K562 (cell line): ENCODE measurements around the gene CLEC3B. TPM values are rescaled to one million over a fixed set of nuclear protein-coding genes. Genes with fewer than 3 reads are reported as not detected.
A peak's percentile ranks its signal among the peaks of the same experiment; 100 is the strongest.

Experiments
- CCNT2 ChIP-seq: IDR thresholded peaks from 2 replicates; pipeline ENCODE4 v1.6.1; 2011; ENCODE audit warnings: borderline replicate concordance, low read depth, mild to moderate bottlenecking, moderate library complexity, mixed read lengths, low read length; ENCODE audit not compliant: insufficient read length; ENCODE audit errors: extremely low read depth
- CTCFL ChIP-seq: IDR thresholded peaks from 2 replicates; pipeline ENCODE4 v1.6.1; 2011; ENCODE audit warnings: borderline replicate concordance, low read depth, mild to moderate bottlenecking, moderate library complexity, low read length; ENCODE audit not compliant: insufficient read depth, poor library complexity, severe bottlenecking
- FOXK1 ChIP-seq: sonication (generic); formaldehyde crosslinking; IDR thresholded peaks from 2 replicates; pipeline ENCODE4 v1.8.0; 2022; ENCODE audit warnings: missing genetic modification reagents, mild to moderate bottlenecking, borderline replicate concordance
- GTF2A2 ChIP-seq: IDR thresholded peaks from 2 replicates; pipeline ENCODE4 v1.6.1; 2016; ENCODE audit warnings: mild to moderate bottlenecking, missing genetic modification characterization, missing compliant biosample characterization
- ILK ChIP-seq: fragments of 450-650 bp; IDR thresholded peaks from 2 replicates; pipeline ENCODE4 v1.6.1; 2016; ENCODE audit warnings: missing genetic modification characterization, low read depth, mild to moderate bottlenecking, missing compliant biosample characterization, moderate library complexity, borderline replicate concordance
- IRF9 ChIP-seq: fragments of 450-650 bp; IDR thresholded peaks from 2 replicates; pipeline ENCODE4 v1.6.1; 2016; ENCODE audit warnings: missing biosample characterization, missing genetic modification characterization
- MED1 ChIP-seq: sonication (generic); formaldehyde crosslinking; IDR thresholded peaks from 2 replicates; pipeline ENCODE4 v1.8.1; 2023; ENCODE audit warnings: missing genetic modification reagents, borderline replicate concordance
- MTA2 ChIP-seq: fragments of 450-650 bp; IDR thresholded peaks from 2 replicates; pipeline ENCODE4 v1.6.1; 2016; ENCODE audit warnings: low read depth
- NCOA1 ChIP-seq: fragments of 450-650 bp; IDR thresholded peaks from 2 replicates; pipeline ENCODE4 v1.6.1; 2016; ENCODE audit warnings: low read depth
- NELFE ChIP-seq: IDR thresholded peaks from 2 replicates; pipeline ENCODE4 v1.6.1; 2011; ENCODE audit warnings: mild to moderate bottlenecking; ENCODE audit not compliant: insufficient read depth, insufficient read length
- NONO ChIP-seq, 2 experiments: fragments of 200-400 bp in 1 of 2; fragments of 450-650 bp in 1 of 2; formaldehyde crosslinking in 1 of 2; IDR thresholded peaks; 2 replicates each; pipeline ENCODE4 v1.6.1; 2017; ENCODE audit warnings: low read depth in 2 of 2, mild to moderate bottlenecking in 2 of 2, moderate library complexity in 2 of 2, low read length in 1 of 2
- RFX1 ChIP-seq: fragments of 450-650 bp; IDR thresholded peaks from 2 replicates; pipeline ENCODE4 v1.6.1; 2016; ENCODE audit warnings: mild to moderate bottlenecking, moderate library complexity
- RFX7 ChIP-seq: fragments of 250-450 bp; sonication (Bioruptor Pico); IDR thresholded peaks from 2 replicates; pipeline ENCODE4 v1.5.1; 2021; ENCODE audit warnings: mild to moderate bottlenecking
- RUNX1 ChIP-seq: sonication (generic); IDR thresholded peaks from 2 replicates; pipeline ENCODE4 v1.6.1; 2016; ENCODE audit warnings: antibody characterized with exemption, low read depth
- SIN3B ChIP-seq: fragments of 450-650 bp; IDR thresholded peaks from 2 replicates; pipeline ENCODE4 v1.6.1; 2017; ENCODE audit warnings: low read depth, mild to moderate bottlenecking, moderate library complexity
- SRSF7 ChIP-seq: fragments of 200-400 bp; formaldehyde crosslinking; optimal IDR thresholded peaks from 2 replicates; pipeline ENCODE3; 2017; ENCODE audit warnings: mild to moderate bottlenecking, low read depth, low read length
- TBL1XR1 ChIP-seq, 2 experiments: IDR thresholded peaks; 2 replicates each; pipeline ENCODE4 v1.6.1; 2012; ENCODE audit warnings: improper control_type of control experiment in 2 of 2, low read length in 2 of 2, mild to moderate bottlenecking in 1 of 2
- TCF3 ChIP-seq: sonication (generic); formaldehyde crosslinking; IDR thresholded peaks from 2 replicates; pipeline ENCODE4 v1.4.0; 2020; ENCODE audit warnings: mild to moderate bottlenecking, missing genetic modification reagents
- TEAD1 ChIP-seq, 2 experiments: fragments of 450-650 bp in 1 of 2; sonication (generic) in 1 of 2; formaldehyde crosslinking; IDR thresholded peaks; 2 replicates each; pipeline versions ENCODE4 v1.4.0 to v1.8.0; 2020 to 2022; ENCODE audit warnings: mild to moderate bottlenecking in 2 of 2, missing genetic modification reagents in 1 of 2
- THRB ChIP-seq: fragments of 450-650 bp; formaldehyde crosslinking; conservative IDR thresholded peaks from 2 replicates; pipeline ENCODE4 v1.4.0; 2022; ENCODE audit warnings: mild to moderate bottlenecking, missing genetic modification characterization
- ZNF124 ChIP-seq: sonication (generic); formaldehyde crosslinking; IDR thresholded peaks from 2 replicates; pipeline ENCODE4 v1.8.1; 2022; ENCODE audit warnings: missing genetic modification reagents
- ZNF717 ChIP-seq: fragments of 250-450 bp; sonication (Bioruptor Pico); IDR thresholded peaks from 2 replicates; pipeline ENCODE4 v1.5.0; 2021
- polyA plus RNA-seq, 8 experiments: library from polyadenylated mRNA; depleted of rRNA in 4 of 8; stranded (reverse) in 5 of 8; unstranded in 3 of 8; fragments of >200 nt; fragmentation: Nextera tagmentation in 2 of 8; fragmentation: Illumina TruSeq in 1 of 8; extraction: Ambion mirVana in 2 of 8; extraction: Trizol in 1 of 8; gene quantifications; 2 replicates each; pipeline versions ENCODE4 v1.2.1 to v1.2.3, GENCODE V29; 2011 to 2014; ENCODE audit warnings: inconsistent platforms in 1 of 8, missing spikeins in 1 of 8
- total RNA-seq, 7 experiments: library from RNA; depleted of rRNA in 6 of 7; stranded (reverse); fragments of >200 nt in 6 of 7; fragmentation: Illumina TruSeq in 2 of 7; extraction: Trizol in 2 of 7; gene quantifications; 2 replicates each; pipeline versions ENCODE4 v1.2.1 to v1.2.3, GENCODE V29; 2011 to 2021; ENCODE audit warnings: low replicate concordance in 1 of 7
- TF ChIP-seq, protein P1 (sequence below): fragments of 250-450 bp; sonication (Bioruptor Pico); IDR thresholded peaks from 2 replicates; pipeline ENCODE4 v1.5.0; 2020; ENCODE audit warnings: mild to moderate bottlenecking

CLEC3B gene
- total and polyA plus RNA-seq, 9 of the 15 experiments (the other 6 are each of a cell fraction or from before 2014, with no cell fraction given): not detected

GRCh38 chr3:45064512-45065372 lies 38.6 kb downstream of the CLEC3B start (continued):
- no peak for TF ChIP-seq CTCFL
- TF ChIP-seq GTF2A2 (tag): peak; percentile 100
- TF ChIP-seq ILK: peak; percentile 100
- TF ChIP-seq NELFE: no peak
- TF ChIP-seq RUNX1: no peak
- no peak for TF ChIP-seq MED1
- no peak for TF ChIP-seq FOXK1 (CRISPR knock-in tag)
- TF ChIP-seq IRF9 (tag): peak; percentile 100
- peak in 1 of 2 experiments; percentile 100; a peak in 3 of 4 replicates for TF ChIP-seq TEAD1 (CRISPR knock-in tag; IDR thresholded peaks at IDR 0.05)
- TF ChIP-seq RFX7 (CRISPR knock-in tag): peak; percentile 100
- peak; percentile 99 for TF ChIP-seq ZNF717 (CRISPR knock-in tag)
- peak; percentile 100 for TF ChIP-seq THRB (CRISPR knock-in tag)
- TF ChIP-seq SRSF7: no peak
- no peak for TF ChIP-seq RFX1
- TF ChIP-seq TCF3 (CRISPR knock-in tag): 0 out of 2 replicates have a peak, but pooled peaks have one; percentile 21
- no peak for TF ChIP-seq SIN3B
- TF ChIP-seq, protein P1, sequence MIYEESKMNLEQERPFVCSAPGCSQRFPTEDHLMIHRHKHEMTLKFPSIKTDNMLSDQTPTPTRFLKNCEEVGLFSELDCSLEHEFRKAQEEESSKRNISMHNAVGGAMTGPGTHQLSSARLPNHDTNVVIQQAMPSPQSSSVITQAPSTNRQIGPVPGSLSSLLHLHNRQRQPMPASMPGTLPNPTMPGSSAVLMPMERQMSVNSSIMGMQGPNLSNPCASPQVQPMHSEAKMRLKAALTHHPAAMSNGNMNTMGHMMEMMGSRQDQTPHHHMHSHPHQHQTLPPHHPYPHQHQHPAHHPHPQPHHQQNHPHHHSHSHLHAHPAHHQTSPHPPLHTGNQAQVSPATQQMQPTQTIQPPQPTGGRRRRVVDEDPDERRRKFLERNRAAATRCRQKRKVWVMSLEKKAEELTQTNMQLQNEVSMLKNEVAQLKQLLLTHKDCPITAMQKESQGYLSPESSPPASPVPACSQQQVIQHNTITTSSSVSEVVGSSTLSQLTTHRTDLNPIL: peak; percentile 100
- TF ChIP-seq CCNT2: no peak
- TF ChIP-seq MTA2: peak; percentile 81
- TF ChIP-seq ZNF124: no peak
- peak; percentile 28 to 73; a peak in 1 of 4 replicates for TF ChIP-seq TBL1XR1 (IDR thresholded peaks at IDR 0.05; ENCODE audit: low read length in 2 of 2)
- no peak for TF ChIP-seq NONO (IDR thresholded peaks at IDR 0.05; ENCODE audit: low read depth in 2 of 2, low read length in 1 of 2)
- peak; percentile 91 for TF ChIP-seq NCOA1
